Measurements from ENCODE around the gene STK17A.
"Not testable (repeated sequence)": the region's sequence is repeated elsewhere in the genome, so short reads cannot be mapped to it uniquely, and the experiment has no call there.

Gene STK17A

GRCh38 chr7:43586251-43586900 is 3.5 kb downstream of the STK17A start:
- no peak overlapping the region for H3K27ac ChIP-seq (ENCODE audit: low read depth, low read length)
- no peaks in the 10 kb centered on the region for H3K9me3 ChIP-seq (ENCODE audit: control insufficient read depth, insufficient read depth, low read depth, low read length)
- H3K27me3 ChIP-seq (ENCODE audit: control insufficient read depth, insufficient read depth, low read length), result peaks cover 13% of the 10 kb centered on the region
- no peak overlapping the region for H3K9ac ChIP-seq (ENCODE audit: low read length)
- H3K4me3 ChIP-seq (ENCODE audit: low read depth, low read length), result no peak overlapping the region
- peaks cover 23% of the 10 kb centered on the region for H3K4me1 ChIP-seq (ENCODE audit: control insufficient read depth, insufficient read depth, low read length)
- H3K36me3 ChIP-seq (ENCODE audit: control insufficient read depth, insufficient read depth, low read length), result no peaks in the 10 kb centered on the region

DNA sequence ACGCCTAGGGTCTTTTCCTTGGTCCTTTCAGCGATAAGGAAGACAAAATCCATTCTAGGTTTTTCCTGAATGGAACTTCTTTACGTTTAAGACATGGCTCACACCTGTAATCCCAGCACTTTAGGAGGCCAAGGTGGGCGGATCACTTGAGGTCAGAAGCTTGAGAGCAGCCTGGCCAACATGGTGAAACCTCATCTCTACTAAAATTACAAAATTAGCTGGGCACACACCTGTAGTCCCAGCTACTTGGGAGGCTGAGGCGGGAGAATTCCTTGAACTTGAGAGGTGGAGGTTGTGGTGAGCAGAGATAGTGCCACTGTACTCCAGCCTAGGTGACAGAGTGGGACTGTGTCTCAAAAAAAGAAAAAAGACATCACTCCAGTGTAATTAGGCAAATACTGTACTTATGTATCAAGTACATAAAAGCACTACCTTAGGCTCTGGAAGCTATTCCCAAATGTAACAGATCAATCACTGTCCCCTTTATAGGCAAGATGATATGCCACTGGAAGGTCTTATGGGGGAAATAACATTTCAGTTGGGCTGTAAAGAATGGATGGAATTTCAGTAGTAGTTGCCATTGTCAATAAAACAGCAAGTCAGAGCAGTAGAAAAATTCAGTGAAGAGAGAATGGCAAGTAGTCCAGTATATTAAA is 5.7 kb downstream of the STK17A start:
- no peak overlapping the region for H3K4me3 ChIP-seq (ENCODE audit: low read depth, low read length)
- H3K36me3 ChIP-seq (ENCODE audit: control insufficient read depth, insufficient read depth, low read length), result no peaks in the 10 kb centered on the region
- H3K9ac ChIP-seq (ENCODE audit: low read length), result no peak overlapping the region
- H3K9me3 ChIP-seq (ENCODE audit: control insufficient read depth, insufficient read depth, low read depth, low read length), result no peaks in the 10 kb centered on the region
- peaks cover 19% of the 10 kb centered on the region for H3K4me1 ChIP-seq (ENCODE audit: control insufficient read depth, insufficient read depth, low read length)
- no peak overlapping the region for H3K27ac ChIP-seq (ENCODE audit: low read depth, low read length)
- peaks cover 6% of the 10 kb centered on the region for H3K27me3 ChIP-seq (ENCODE audit: control insufficient read depth, insufficient read depth, low read length)

GRCh38 chr7:43589133-43589478 is 6.2 kb downstream of the STK17A start:
- Histone ChIP-seq H3K9me3 (ENCODE audit: control insufficient read depth, insufficient read depth, low read depth, low read length) (no peaks in the 10 kb centered on the region), H3K4me3 (ENCODE audit: low read depth, low read length) (no peak overlapping the region), H3K36me3 (ENCODE audit: control insufficient read depth, insufficient read depth, low read length) (no peaks in the 10 kb centered on the region), H3K27ac (ENCODE audit: low read depth, low read length) (no peak overlapping the region), H3K4me1 (ENCODE audit: control insufficient read depth, insufficient read depth, low read length) (peaks cover 19% of the 10 kb centered on the region), H3K9ac (ENCODE audit: low read length) (no peak overlapping the region), H3K27me3 (ENCODE audit: control insufficient read depth, insufficient read depth, low read length) (peaks cover 4% of the 10 kb centered on the region)

DNA sequence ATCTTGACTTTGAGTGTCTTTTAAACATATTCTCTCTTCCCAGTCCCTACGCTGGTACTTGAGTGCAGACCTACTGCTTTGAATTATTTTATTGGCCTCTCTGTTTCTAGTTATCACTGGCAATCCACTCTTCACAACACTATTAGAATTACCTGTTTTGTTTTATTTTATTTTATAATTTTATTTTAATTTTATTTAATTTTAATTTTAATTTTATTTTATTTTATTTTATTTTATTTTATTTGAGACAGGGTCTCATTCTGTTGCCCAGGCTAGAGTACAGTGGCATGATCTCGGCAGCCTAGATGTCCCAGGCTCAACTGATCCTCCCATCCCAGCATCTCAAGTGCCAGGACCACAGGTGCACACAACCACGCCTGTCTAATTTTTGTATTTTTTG is 6.8 kb downstream of the STK17A start:
- no peak overlapping the region for H3K27ac ChIP-seq (ENCODE audit: low read depth, low read length)

DNA sequence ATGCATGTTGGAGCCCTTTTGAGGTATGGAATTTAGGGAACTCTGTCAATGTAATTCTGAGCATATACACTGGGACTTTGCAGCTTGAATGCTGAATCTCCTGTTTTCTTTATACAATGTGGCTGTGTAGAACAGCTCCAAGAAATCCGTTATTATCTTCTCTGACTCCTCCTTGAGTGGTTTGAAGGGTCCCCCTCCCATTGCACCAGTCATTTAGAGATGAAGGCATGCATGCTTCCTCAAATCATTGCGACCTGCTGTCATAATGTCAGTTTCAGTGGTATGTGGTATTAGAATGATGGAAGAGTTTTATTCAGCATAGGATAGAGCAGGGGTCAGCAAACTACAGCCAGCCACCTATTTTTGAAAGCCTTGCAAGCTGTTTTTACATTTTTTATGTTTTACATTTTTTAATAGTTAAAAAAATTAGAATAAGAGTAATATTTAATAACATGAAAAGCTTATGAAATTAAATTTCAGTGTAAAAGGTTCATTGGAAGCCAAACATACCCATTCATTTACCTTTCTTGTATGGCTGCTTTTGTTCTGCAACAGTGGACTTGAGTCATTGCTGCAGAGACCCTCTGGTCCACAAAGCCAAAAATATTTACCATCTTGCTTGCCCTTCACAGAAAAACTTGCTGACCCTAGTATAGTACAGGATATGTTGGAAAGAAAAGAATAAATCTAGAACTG is 8.1 kb downstream of the STK17A start:
- H3K27me3 ChIP-seq (ENCODE audit: control insufficient read depth, insufficient read depth, low read length), result no peaks in the 10 kb centered on the region
- peaks cover 14% of the 10 kb centered on the region for H3K4me1 ChIP-seq (ENCODE audit: control insufficient read depth, insufficient read depth, low read length)
- no peak overlapping the region for H3K9ac ChIP-seq (ENCODE audit: low read length)
- H3K27ac ChIP-seq (ENCODE audit: low read depth, low read length), result no peak overlapping the region
- H3K9me3 ChIP-seq (ENCODE audit: control insufficient read depth, insufficient read depth, low read depth, low read length), result no peaks in the 10 kb centered on the region
- no peaks in the 10 kb centered on the region; the same call in 1 of the 2 replicates for H3K36me3 ChIP-seq (ENCODE audit: control insufficient read depth, insufficient read depth, low read length)
- no peak overlapping the region for H3K4me3 ChIP-seq (ENCODE audit: low read depth, low read length)

More for the DNA sequence above, 6.8 kb downstream of the STK17A start:
- Histone ChIP-seq H3K9ac (ENCODE audit: low read length) (no peak overlapping the region), H3K9me3 (ENCODE audit: control insufficient read depth, insufficient read depth, low read depth, low read length) (no peaks in the 10 kb centered on the region), H3K36me3 (ENCODE audit: control insufficient read depth, insufficient read depth, low read length) (no peaks in the 10 kb centered on the region), H3K27me3 (ENCODE audit: control insufficient read depth, insufficient read depth, low read length) (no peaks in the 10 kb centered on the region), H3K4me1 (ENCODE audit: control insufficient read depth, insufficient read depth, low read length) (peaks cover 14% of the 10 kb centered on the region), H3K4me3 (ENCODE audit: low read depth, low read length) (no peak overlapping the region)

- no peaks in the 10 kb centered on the region; the same call in none of the 2 replicates for H3K36me3 ChIP-seq (ENCODE audit: control insufficient read depth, insufficient read depth, low read length)
- H3K27ac ChIP-seq (ENCODE audit: low read depth, low read length), result no peak overlapping the region
- no peak overlapping the region for H3K9ac ChIP-seq (ENCODE audit: low read length)
- no peak overlapping the region for H3K4me3 ChIP-seq (ENCODE audit: low read depth, low read length)
- H3K9me3 ChIP-seq (ENCODE audit: control insufficient read depth, insufficient read depth, low read depth, low read length), result no peaks in the 10 kb centered on the region
- no peaks in the 10 kb centered on the region for H3K27me3 ChIP-seq (ENCODE audit: control insufficient read depth, insufficient read depth, low read length)
- H3K4me1 ChIP-seq (ENCODE audit: control insufficient read depth, insufficient read depth, low read length), result peaks cover 11% of the 10 kb centered on the region
These were observed 8.8 kb downstream of the STK17A start for GRCh38 chr7:43591558-43592180.

- no peak overlapping the region for H3K27ac ChIP-seq (ENCODE audit: low read depth, low read length)
- H3K4me3 ChIP-seq (ENCODE audit: low read depth, low read length), result no peak overlapping the region
- H3K9me3 ChIP-seq (ENCODE audit: control insufficient read depth, insufficient read depth, low read depth, low read length), result no peaks in the 10 kb centered on the region
- no peak overlapping the region for H3K9ac ChIP-seq (ENCODE audit: low read length)
- no peaks in the 10 kb centered on the region for H3K27me3 ChIP-seq (ENCODE audit: control insufficient read depth, insufficient read depth, low read length)
- H3K36me3 ChIP-seq (ENCODE audit: control insufficient read depth, insufficient read depth, low read length), result peaks cover 3% of the 10 kb centered on the region
- peaks cover 11% of the 10 kb centered on the region for H3K4me1 ChIP-seq (ENCODE audit: control insufficient read depth, insufficient read depth, low read length)
These were observed 9.4 kb downstream of the STK17A start for GRCh38 chr7:43592326-43592725.

DNA sequence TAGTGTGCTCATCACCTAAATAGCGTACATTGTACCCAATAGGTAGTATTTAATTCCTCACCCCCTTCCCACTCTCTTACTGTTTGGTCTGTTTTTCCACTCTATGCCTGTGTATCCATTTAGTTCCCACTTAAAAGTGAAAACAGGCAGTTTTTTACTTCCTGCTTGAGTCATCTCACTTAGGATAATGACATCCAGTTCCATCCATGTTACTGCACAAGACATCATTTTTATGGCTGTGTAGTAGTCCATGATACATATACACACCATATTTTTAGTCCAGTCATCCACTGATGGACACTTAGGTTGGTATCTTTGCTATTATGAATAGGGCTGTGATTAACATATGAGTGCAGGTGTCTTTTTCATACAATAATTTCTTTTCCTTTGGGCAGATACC is 10.1 kb downstream of the STK17A start:
- Histone ChIP-seq H3K27ac (ENCODE audit: low read depth, low read length) (no peak overlapping the region), H3K27me3 (ENCODE audit: control insufficient read depth, insufficient read depth, low read length) (no peaks in the 10 kb centered on the region), H3K9me3 (ENCODE audit: control insufficient read depth, insufficient read depth, low read depth, low read length) (no peaks in the 10 kb centered on the region), H3K9ac (ENCODE audit: low read length) (no peak overlapping the region), H3K4me3 (ENCODE audit: low read depth, low read length) (no peak overlapping the region), H3K36me3 (ENCODE audit: control insufficient read depth, insufficient read depth, low read length) (peaks cover 10% of the 10 kb centered on the region), H3K4me1 (ENCODE audit: control insufficient read depth, insufficient read depth, low read length) (peaks cover 11% of the 10 kb centered on the region)

DNA sequence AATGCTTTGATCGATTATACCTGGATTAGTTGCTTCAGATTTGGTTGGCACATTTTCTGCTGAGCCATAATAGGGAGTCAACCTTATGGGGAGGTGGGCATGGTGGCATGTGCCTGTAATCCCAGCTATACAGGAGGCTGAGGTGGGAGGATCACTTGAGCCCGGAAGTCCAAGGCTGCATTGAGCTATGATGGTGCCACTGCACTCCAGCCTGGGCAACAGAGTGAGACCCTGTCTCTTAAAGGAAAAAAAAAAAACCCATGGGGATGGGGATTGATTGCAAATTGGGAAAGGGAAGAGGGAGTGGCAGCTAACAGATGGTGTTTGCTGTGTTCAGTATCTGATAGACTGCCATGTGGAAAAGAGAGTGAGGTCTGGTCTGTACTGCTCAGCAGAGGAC is 11.1 kb downstream of the STK17A start:
- Histone ChIP-seq H3K4me3 (ENCODE audit: low read depth, low read length) (no peak overlapping the region), H3K4me1 (ENCODE audit: control insufficient read depth, insufficient read depth, low read length) (peaks cover 7% of the 10 kb centered on the region), H3K9me3 (ENCODE audit: control insufficient read depth, insufficient read depth, low read depth, low read length) (no peaks in the 10 kb centered on the region), H3K27me3 (ENCODE audit: control insufficient read depth, insufficient read depth, low read length) (no peaks in the 10 kb centered on the region), H3K9ac (ENCODE audit: low read length) (no peak overlapping the region), H3K36me3 (ENCODE audit: control insufficient read depth, insufficient read depth, low read length) (peaks cover 11% of the 10 kb centered on the region), H3K27ac (ENCODE audit: low read depth, low read length) (no peak overlapping the region)

DNA sequence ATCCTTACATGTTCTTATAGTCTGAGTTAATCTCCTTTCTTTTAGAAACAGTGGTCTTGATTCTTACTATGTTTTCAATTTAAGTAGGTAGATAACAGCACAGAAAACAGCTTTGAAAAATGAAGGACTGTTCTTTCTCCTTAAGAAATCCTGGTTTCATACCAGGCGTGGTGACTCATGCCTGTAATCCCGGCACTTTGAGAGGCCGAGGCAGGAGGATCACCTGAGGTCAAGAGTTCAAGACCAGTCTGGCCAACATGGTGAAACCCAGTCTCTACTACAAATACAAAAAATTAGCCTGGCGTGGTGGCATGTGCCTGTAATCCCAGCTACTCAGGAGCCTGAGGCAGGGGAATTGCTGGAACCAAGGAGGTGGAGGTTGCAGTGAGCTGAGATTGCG is 13.5 kb downstream of the STK17A start:
- H3K4me1 ChIP-seq (ENCODE audit: control insufficient read depth, insufficient read depth, low read length); H3K9ac ChIP-seq (ENCODE audit: low read length); H3K27me3 ChIP-seq (ENCODE audit: control insufficient read depth, insufficient read depth, low read length); H3K27ac ChIP-seq (ENCODE audit: low read depth, low read length); H3K9me3 ChIP-seq (ENCODE audit: control insufficient read depth, insufficient read depth, low read depth, low read length); H3K4me3 ChIP-seq (ENCODE audit: low read depth, low read length): not testable (repeated sequence)
- peaks cover 14% of the 10 kb centered on the region for H3K36me3 ChIP-seq (ENCODE audit: control insufficient read depth, insufficient read depth, low read length)

DNA sequence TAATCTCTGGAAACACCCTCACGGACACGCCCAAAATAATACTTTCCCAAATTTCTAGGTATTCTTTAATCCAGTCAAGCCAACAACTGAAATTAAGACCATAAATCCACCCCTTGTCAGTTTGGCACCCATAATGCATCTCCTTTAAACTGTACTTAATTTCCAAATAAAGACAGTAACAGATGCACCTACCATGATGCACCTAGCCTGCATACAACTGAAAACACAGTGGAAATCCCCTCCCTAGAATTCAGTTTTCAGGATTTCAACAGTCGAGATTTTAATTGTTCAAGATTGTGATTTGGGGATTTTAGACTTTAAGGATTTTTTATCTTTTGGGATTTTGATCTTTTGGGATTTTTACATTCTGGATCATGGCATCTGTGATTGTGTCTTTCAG is 17.1 kb downstream of the STK17A start:
- peaks cover 16% of the 10 kb centered on the region for H3K36me3 ChIP-seq (ENCODE audit: control insufficient read depth, insufficient read depth, low read length)
- no peak overlapping the region for H3K4me3 ChIP-seq (ENCODE audit: low read depth, low read length)
- peaks cover 8% of the 10 kb centered on the region for H3K4me1 ChIP-seq (ENCODE audit: control insufficient read depth, insufficient read depth, low read length)
- H3K9me3 ChIP-seq (ENCODE audit: control insufficient read depth, insufficient read depth, low read depth, low read length), result peaks cover 5% of the 10 kb centered on the region
- H3K27me3 ChIP-seq (ENCODE audit: control insufficient read depth, insufficient read depth, low read length), result no peaks in the 10 kb centered on the region
- H3K9ac ChIP-seq (ENCODE audit: low read length), result no peak overlapping the region
- no peak overlapping the region for H3K27ac ChIP-seq (ENCODE audit: low read depth, low read length)

Data from HUES6 (cell line).